Activated CD4-positive, alpha-beta T cell treated with anti-CD3 and anti-CD28 coated beads, Interleukin-2, amount 10 ng/mL, durations not matched to agents 7 days and 5 days (primary cell): ENCODE results near the gene GALNT17. TPM values are rescaled to one million over a fixed set of nuclear protein-coding genes. Genes with fewer than 3 reads are reported as not detected.

Experiments
- CTCF ChIA-PET: fragments of 350-600 bp; sonication (Branson Sonifier 250); formaldehyde crosslinking; loops from one replicate; lab custom pipeline; 2021; ENCODE audit warnings: antibody characterized with exemption; lab: Charles Lee
- POLR2A ChIA-PET: fragments of 350-600 bp; sonication (Branson Sonifier 250); formaldehyde crosslinking; loops from one replicate; lab custom pipeline; 2021; ENCODE audit warnings: antibody characterized with exemption; lab: Charles Lee
- DNase-seq: peaks from one replicate; pipeline ENCODE4 v3.0.0-alpha.2; 2020
- H3K27ac Mint-ChIP-seq: one replicate; pipeline ENCODE4 v1.8.0; 2021; ENCODE audit warnings: mild to moderate bottlenecking, moderate library complexity, mixed read lengths
- H3K27me3 Mint-ChIP-seq: one replicate; pipeline ENCODE4 v1.8.0; 2021; ENCODE audit warnings: mixed read lengths
- H3K36me3 Mint-ChIP-seq: one replicate; pipeline ENCODE4 v1.8.0; 2021; ENCODE audit warnings: low read depth, mixed read lengths
- H3K4me1 Mint-ChIP-seq: one replicate; pipeline ENCODE4 v1.8.0; 2021; ENCODE audit warnings: mixed read lengths
- H3K4me3 Mint-ChIP-seq: one replicate; pipeline ENCODE4 v1.8.0; 2021; ENCODE audit warnings: mild to moderate bottlenecking, moderate library complexity, mixed read lengths
- H3K9me3 Mint-ChIP-seq: one replicate; pipeline ENCODE4 v1.8.0; 2021; ENCODE audit warnings: mixed read lengths
- total RNA-seq, 2 experiments: library from RNA; stranded (reverse); gene quantifications; one replicate each; pipeline ENCODE4 v1.2.3, GENCODE V29; 2021

GALNT17 gene
- total RNA-seq, 2 experiments from 2014 or later = not detected

DNA sequence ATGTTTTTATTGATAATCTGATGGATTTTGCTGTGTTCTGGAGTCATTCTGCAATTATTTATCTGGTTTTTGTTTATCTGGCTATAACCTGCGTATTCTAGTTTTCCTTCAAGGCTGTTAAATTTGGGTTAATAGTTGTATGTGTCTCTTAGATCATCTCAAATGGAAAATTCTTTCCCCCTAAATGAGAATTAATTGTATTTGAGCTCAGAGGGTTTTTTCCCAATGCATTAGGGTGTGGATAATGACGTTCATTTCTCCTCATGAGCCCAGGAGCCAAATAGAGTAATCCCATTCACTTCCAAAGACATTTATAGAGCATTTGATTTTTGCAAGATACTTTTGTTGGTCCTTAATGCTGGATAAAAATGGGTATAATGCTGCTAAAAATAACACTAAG is 564.6 kb downstream of the GALNT17 start:
- DNase-seq = no peak
- Mint-ChIP-seq H3K9me3 (peaks cover 5% of the 10 kb centered on the region), H3K36me3 (no peaks in the 10 kb centered on the region), H3K27me3 (no peaks in the 10 kb centered on the region), H3K27ac (no peak overlapping the region), H3K4me3 (no peak overlapping the region), H3K4me1 (no peaks in the 10 kb centered on the region)
- POLR2A ChIA-PET = no interaction called here
- CTCF ChIA-PET = no interaction called here

GRCh38 chr7:71697400-71697799 is 565.5 kb downstream of the GALNT17 start:
- Mint-ChIP-seq H3K4me3 (no peak overlapping the region), H3K27ac (no peak overlapping the region), H3K9me3 (peaks cover 5% of the 10 kb centered on the region), H3K27me3 (no peaks in the 10 kb centered on the region), H3K36me3 (no peaks in the 10 kb centered on the region), H3K4me1 (no peaks in the 10 kb centered on the region)
- no peak for DNase-seq
- ChIA-PET CTCF (no interaction called here), POLR2A (no interaction called here)

DNA sequence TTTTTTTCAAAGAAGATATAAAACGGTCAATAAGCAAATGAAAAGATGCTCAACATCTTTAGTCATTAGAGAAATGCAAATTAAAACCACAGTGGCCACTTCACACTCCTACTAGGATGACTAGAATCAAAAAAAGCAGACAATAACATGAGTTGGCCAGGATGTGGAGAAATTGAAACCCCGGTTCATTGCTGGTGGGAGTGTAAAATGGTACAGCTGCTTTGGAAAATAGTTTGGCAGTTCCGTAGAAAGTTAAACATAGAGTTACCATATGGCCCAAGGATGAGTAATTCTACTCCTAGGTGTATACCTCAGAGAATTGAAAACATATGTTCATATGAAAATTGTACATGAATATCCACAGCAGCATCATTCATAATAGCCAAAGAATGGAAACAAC is 573.3 kb downstream of the GALNT17 start:
- Mint-ChIP-seq H3K9me3 (peaks cover 6% of the 10 kb centered on the region), H3K27ac (no peak overlapping the region), H3K4me1 (no peaks in the 10 kb centered on the region), H3K36me3 (no peaks in the 10 kb centered on the region), H3K27me3 (no peaks in the 10 kb centered on the region), H3K4me3 (no peak overlapping the region)
- ChIA-PET CTCF (no interaction called here), POLR2A (no interaction called here)
- DNase-seq = no peak

GRCh38 chr7:71705901-71706596 is 574.1 kb downstream of the GALNT17 start:
- POLR2A ChIA-PET = no interaction called here
- Mint-ChIP-seq H3K4me1 (no peaks in the 10 kb centered on the region), H3K36me3 (no peaks in the 10 kb centered on the region), H3K9me3 (peaks cover 6% of the 10 kb centered on the region), H3K27me3 (no peaks in the 10 kb centered on the region), H3K4me3 (no peak overlapping the region), H3K27ac (no peak overlapping the region)
- CTCF ChIA-PET = interaction anchor here (0.5 kb wide), 1 partner anchor 1077 kb away, joined by 4 read pairs; no protein-coding TSS in a partner anchor
- DNase-seq = no peak

DNA sequence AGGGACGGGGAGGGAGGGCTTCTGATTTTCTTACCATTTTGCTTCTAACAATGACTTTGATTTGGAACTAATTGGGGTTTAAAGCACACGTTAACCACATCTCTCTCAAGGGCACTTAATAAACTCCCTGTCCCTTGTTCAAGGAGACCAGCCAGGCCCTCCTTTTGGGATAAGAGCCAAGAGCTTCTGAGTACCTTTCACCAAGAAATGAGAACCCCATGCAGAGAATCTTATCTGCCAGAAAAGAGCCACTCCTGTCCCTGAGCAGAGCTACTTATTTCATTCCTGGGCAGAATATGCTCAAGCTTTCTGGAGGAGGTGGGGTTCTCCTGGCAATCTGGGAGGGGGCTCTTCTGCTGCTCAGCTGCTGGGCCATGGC is 574.6 kb downstream of the GALNT17 start:
- H3K4me3 Mint-ChIP-seq = no peak overlapping the region
- DNase-seq = no peak
- ChIA-PET CTCF (interaction anchor here (0.5 kb wide), 1 partner anchor 1077 kb away, joined by 4 read pairs; no protein-coding TSS in a partner anchor), POLR2A (no interaction called here)
- H3K9me3 Mint-ChIP-seq = peaks cover 6% of the 10 kb centered on the region
- H3K27ac Mint-ChIP-seq = no peak overlapping the region
- no peaks in the 10 kb centered on the region for H3K4me1 Mint-ChIP-seq
- H3K36me3 Mint-ChIP-seq = no peaks in the 10 kb centered on the region
- no peaks in the 10 kb centered on the region for H3K27me3 Mint-ChIP-seq

DNA sequence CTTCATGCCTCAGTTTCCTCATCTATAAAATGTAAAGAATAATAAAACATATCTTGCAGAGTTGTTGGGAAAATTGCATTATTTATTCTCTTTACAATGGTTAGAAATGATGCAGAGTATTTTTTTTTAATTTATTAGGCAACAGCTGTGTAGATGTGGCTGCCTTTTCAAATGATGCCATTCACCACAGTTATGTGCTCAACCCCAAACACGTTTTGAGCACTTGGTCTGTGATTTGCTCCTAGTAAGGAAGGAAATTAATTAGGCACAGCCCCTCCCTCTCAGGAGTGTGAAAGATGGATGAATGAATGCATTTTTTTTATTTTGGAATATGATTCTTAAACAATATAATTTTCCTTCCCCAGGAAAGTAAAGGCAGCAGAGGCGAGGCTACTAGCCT is 575.1 kb downstream of the GALNT17 start:
- Mint-ChIP-seq H3K4me3 (no peak overlapping the region), H3K27ac (no peak overlapping the region), H3K27me3 (no peaks in the 10 kb centered on the region), H3K36me3 (no peaks in the 10 kb centered on the region), H3K9me3 (peaks cover 6% of the 10 kb centered on the region), H3K4me1 (no peaks in the 10 kb centered on the region)
- ChIA-PET CTCF (no interaction called here), POLR2A (no interaction called here)
- DNase-seq = no peak

- Mint-ChIP-seq H3K4me3 (no peak overlapping the region), H3K27ac (no peak overlapping the region), H3K4me1 (no peaks in the 10 kb centered on the region), H3K9me3 (peaks cover 6% of the 10 kb centered on the region), H3K36me3 (no peaks in the 10 kb centered on the region), H3K27me3 (no peaks in the 10 kb centered on the region)
- DNase-seq = no peak
- POLR2A ChIA-PET = no interaction called here
- CTCF ChIA-PET = no interaction called here
Measured at GRCh38 chr7:71708710-71709109, 576.8 kb downstream of the GALNT17 start.

DNA sequence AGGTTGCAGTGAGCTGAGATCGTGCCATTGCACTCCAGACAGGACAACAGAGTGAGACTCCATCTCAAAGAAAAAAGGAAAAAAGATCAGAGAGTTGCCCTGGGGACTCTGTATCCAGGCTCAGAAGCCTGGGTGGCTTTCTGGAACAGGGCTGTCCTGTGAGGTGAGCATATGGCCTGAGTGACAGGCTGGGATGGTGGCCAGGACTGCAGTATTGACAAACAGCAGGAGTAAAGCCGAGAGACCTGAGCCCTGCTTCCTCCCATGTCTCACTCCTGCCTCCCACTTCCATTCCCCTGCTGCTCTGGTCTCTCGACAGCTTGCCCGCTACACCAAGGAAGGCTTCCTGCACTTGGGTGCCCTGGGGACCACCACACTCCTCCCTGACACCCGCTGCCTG is 578.5 kb downstream of the GALNT17 start:
- H3K4me1 Mint-ChIP-seq = no peaks in the 10 kb centered on the region
- H3K27ac Mint-ChIP-seq = peak overlapping the region; percentile 25
- CTCF ChIA-PET = no interaction called here
- no peak overlapping the region for H3K4me3 Mint-ChIP-seq
- H3K27me3 Mint-ChIP-seq = no peaks in the 10 kb centered on the region
- peaks cover 6% of the 10 kb centered on the region for H3K9me3 Mint-ChIP-seq
- H3K36me3 Mint-ChIP-seq = no peaks in the 10 kb centered on the region
- POLR2A ChIA-PET = no interaction called here
- DNase-seq = no peak

GRCh38 chr7:71712653-71713180 is 580.8 kb downstream of the GALNT17 start:
- Mint-ChIP-seq H3K27me3 (no peaks in the 10 kb centered on the region), H3K27ac (no peak overlapping the region), H3K4me1 (no peaks in the 10 kb centered on the region), H3K36me3 (no peaks in the 10 kb centered on the region), H3K9me3 (peaks cover 6% of the 10 kb centered on the region), H3K4me3 (no peak overlapping the region)
- DNase-seq = no peak
- CTCF ChIA-PET = no interaction called here
- POLR2A ChIA-PET = no interaction called here

DNA sequence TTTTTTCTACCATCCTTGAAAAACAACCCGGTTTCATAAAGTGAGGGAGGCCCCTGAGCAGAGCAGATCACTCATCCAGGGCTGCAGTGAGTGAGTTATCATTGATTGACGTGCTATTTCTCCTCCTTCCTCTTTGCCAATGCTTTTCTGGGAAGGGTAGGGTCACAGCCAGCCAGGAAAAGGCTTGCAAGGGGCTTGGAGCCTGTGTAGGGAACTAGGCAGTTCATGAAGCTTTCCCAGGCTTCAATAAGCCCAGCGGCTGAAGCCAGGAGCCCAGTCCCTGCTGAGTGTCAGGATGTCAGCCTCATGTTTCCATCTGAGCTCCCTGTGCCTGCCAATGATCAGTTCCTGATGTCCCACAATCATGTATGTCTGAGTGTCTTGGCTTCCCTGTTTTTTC is 584.7 kb downstream of the GALNT17 start:
- CTCF ChIA-PET = no interaction called here
- no peak overlapping the region for H3K4me3 Mint-ChIP-seq
- POLR2A ChIA-PET = no interaction called here

GRCh38 chr7:71718563-71718962 is 586.6 kb downstream of the GALNT17 start:
- no peak for DNase-seq
- no peaks in the 10 kb centered on the region for H3K9me3 Mint-ChIP-seq
- H3K36me3 Mint-ChIP-seq = no peaks in the 10 kb centered on the region
- H3K4me3 Mint-ChIP-seq = no peak overlapping the region
- H3K27me3 Mint-ChIP-seq = no peaks in the 10 kb centered on the region
- ChIA-PET CTCF (no interaction called here), POLR2A (no interaction called here)
- no peak overlapping the region for H3K27ac Mint-ChIP-seq
- H3K4me1 Mint-ChIP-seq = no peaks in the 10 kb centered on the region

More for the DNA sequence above, 584.7 kb downstream of the GALNT17 start:
- no peak overlapping the region for H3K27ac Mint-ChIP-seq
- no peaks in the 10 kb centered on the region for H3K9me3 Mint-ChIP-seq
- H3K36me3 Mint-ChIP-seq = no peaks in the 10 kb centered on the region
- no peak for DNase-seq
- no peaks in the 10 kb centered on the region for H3K27me3 Mint-ChIP-seq
- no peaks in the 10 kb centered on the region for H3K4me1 Mint-ChIP-seq

DNA sequence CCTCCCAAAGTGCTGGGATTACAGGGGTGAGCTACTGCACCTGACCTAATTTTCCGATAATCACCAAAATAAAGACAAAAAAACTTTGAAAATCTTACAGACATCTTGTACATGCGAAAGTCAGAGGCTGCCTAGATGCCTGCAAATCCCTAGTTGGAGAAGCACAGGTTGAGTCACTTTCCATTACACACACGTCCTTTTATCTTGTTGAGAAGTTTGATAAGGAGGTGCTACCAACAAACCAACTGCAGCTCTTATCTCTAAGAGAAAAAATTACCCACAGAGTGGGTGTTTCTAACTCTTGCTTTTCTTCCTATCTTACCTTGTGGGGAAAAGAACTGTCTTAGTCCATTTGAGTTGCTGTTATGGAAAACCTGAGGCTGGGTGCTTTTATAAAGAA is 589.8 kb downstream of the GALNT17 start:
- ChIA-PET CTCF (no interaction called here), POLR2A (no interaction called here)
- Mint-ChIP-seq H3K36me3 (no peaks in the 10 kb centered on the region), H3K27ac (no peak overlapping the region), H3K4me3 (no peak overlapping the region), H3K27me3 (no peaks in the 10 kb centered on the region), H3K4me1 (no peaks in the 10 kb centered on the region), H3K9me3 (peaks cover 4% of the 10 kb centered on the region)
- DNase-seq = no peak

- ChIA-PET POLR2A (no interaction called here), CTCF (interaction anchor here (1.0 kb wide), 1 partner anchor 23 kb away, joined by 3 read pairs; no protein-coding TSS in a partner anchor)
- H3K4me1 Mint-ChIP-seq = no peaks in the 10 kb centered on the region
- H3K4me3 Mint-ChIP-seq = no peak overlapping the region
- H3K27ac Mint-ChIP-seq = no peak overlapping the region
- no peaks in the 10 kb centered on the region for H3K27me3 Mint-ChIP-seq
- no peak for DNase-seq
- peaks cover 4% of the 10 kb centered on the region for H3K9me3 Mint-ChIP-seq
- H3K36me3 Mint-ChIP-seq = no peaks in the 10 kb centered on the region
Measured at GRCh38 chr7:71723859-71724258, 591.9 kb downstream of the GALNT17 start.

- Mint-ChIP-seq H3K27ac (no peak overlapping the region), H3K27me3 (no peaks in the 10 kb centered on the region), H3K36me3 (no peaks in the 10 kb centered on the region), H3K4me1 (no peaks in the 10 kb centered on the region), H3K9me3 (peaks cover 4% of the 10 kb centered on the region), H3K4me3 (no peak overlapping the region)
- no peak for DNase-seq
- CTCF ChIA-PET = no interaction called here
- POLR2A ChIA-PET = no interaction called here
Measured at GRCh38 chr7:71727347-71727746, 595.4 kb downstream of the GALNT17 start.
